ENCODE results near the gene GAS5. TPM values are rescaled to one million over a fixed set of nuclear protein-coding genes. Genes with fewer than 3 reads are reported as not detected.

Gene GAS5
- total and polyA plus RNA-seq, 9 of the 15 experiments (the other 6 are each of a cell fraction or from before 2014, with no cell fraction given): 565 to 1,860 (median 1,006) TPM

GRCh38 chr1:173863224-173864161, 4.3 kb downstream of the GAS5 start (continued):
- TF ChIP-seq, protein P1, sequence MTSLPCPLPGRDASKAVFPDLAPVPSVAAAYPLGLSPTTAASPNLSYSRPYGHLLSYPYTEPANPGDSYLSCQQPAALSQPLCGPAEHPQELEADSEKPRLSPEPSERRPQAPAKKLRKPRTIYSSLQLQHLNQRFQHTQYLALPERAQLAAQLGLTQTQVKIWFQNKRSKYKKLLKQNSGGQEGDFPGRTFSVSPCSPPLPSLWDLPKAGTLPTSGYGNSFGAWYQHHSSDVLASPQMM (CRISPR knock-in tag; IDR thresholded peaks at IDR 0.05): peak; percentile 75; the same call in 1 of the 2 replicates
- TF ChIP-seq, protein P2, sequence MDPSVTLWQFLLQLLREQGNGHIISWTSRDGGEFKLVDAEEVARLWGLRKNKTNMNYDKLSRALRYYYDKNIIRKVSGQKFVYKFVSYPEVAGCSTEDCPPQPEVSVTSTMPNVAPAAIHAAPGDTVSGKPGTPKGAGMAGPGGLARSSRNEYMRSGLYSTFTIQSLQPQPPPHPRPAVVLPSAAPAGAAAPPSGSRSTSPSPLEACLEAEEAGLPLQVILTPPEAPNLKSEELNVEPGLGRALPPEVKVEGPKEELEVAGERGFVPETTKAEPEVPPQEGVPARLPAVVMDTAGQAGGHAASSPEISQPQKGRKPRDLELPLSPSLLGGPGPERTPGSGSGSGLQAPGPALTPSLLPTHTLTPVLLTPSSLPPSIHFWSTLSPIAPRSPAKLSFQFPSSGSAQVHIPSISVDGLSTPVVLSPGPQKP (CRISPR knock-in tag; IDR thresholded peaks at IDR 0.05): no peak
- TF ChIP-seq TCF15 (CRISPR knock-in tag; IDR thresholded peaks at IDR 0.05) (no peak), ZFX (CRISPR knock-in tag; IDR thresholded peaks at IDR 0.05) (0 out of 2 replicates have a peak, but pooled peaks have one; percentile 9), CAMTA2 (CRISPR knock-in tag; conservative IDR thresholded peaks at IDR 0.05) (no peak; the same call in 1 of the 2 replicates), ZBTB7A (IDR thresholded peaks at IDR 0.05; ENCODE audit: borderline replicate concordance, control insufficient read depth, low read depth, low read length) (no peak), POLR2B (IDR thresholded peaks at IDR 0.05; ENCODE audit: low read depth, partially characterized antibody) (peak; percentile 27), TBP (optimal IDR thresholded peaks at IDR 0.05; ENCODE audit: low read depth, low read length) (no peak), ARID1B (IDR thresholded peaks at IDR 0.05) (no peak), THAP7 (CRISPR knock-in tag; IDR thresholded peaks at IDR 0.05) (no peak), MLLT1 (IDR thresholded peaks at IDR 0.05) (no peak), HMG20A (CRISPR knock-in tag; conservative IDR thresholded peaks at IDR 0.05) (no peak), PTBP1 (IDR thresholded peaks at IDR 0.05; ENCODE audit: low read depth, low read length) (no peak), ZNF347 (CRISPR knock-in tag; IDR thresholded peaks at IDR 0.05; ENCODE audit: low read depth) (peak; percentile 75; the same call in 1 of the 2 replicates), E2F1 (CRISPR knock-in tag; IDR thresholded peaks at IDR 0.05) (0 out of 2 replicates have a peak, but pooled peaks have one; percentile 10), ZNF445 (CRISPR knock-in tag; IDR thresholded peaks at IDR 0.05; ENCODE audit: low read depth) (peak; percentile 82; the same call in 1 of the 2 replicates)
- TF ChIP-seq, protein P3, sequence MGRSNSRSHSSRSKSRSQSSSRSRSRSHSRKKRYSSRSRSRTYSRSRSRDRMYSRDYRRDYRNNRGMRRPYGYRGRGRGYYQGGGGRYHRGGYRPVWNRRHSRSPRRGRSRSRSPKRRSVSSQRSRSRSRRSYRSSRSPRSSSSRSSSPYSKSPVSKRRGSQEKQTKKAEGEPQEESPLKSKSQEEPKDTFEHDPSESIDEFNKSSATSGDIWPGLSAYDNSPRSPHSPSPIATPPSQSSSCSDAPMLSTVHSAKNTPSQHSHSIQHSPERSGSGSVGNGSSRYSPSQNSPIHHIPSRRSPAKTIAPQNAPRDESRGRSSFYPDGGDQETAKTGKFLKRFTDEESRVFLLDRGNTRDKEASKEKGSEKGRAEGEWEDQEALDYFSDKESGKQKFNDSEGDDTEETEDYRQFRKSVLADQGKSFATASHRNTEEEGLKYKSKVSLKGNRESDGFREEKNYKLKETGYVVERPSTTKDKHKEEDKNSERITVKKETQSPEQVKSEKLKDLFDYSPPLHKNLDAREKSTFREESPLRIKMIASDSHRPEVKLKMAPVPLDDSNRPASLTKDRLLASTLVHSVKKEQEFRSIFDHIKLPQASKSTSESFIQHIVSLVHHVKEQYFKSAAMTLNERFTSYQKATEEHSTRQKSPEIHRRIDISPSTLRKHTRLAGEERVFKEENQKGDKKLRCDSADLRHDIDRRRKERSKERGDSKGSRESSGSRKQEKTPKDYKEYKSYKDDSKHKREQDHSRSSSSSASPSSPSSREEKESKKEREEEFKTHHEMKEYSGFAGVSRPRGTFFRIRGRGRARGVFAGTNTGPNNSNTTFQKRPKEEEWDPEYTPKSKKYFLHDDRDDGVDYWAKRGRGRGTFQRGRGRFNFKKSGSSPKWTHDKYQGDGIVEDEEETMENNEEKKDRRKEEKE (IDR thresholded peaks at IDR 0.05; ENCODE audit: borderline replicate concordance in 1 of 2, control insufficient read depth in 1 of 2, low read depth in 2 of 2, low read length in 1 of 2): peak in 1 of 2 experiments; percentile 74; a peak in 1 of 4 replicates
